B cell (primary cell): ENCODE results near the gene TALDO1.

Experiments
- EZH2 ChIP-seq: IDR thresholded peaks from 2 replicates; pipeline ENCODE4 v1.6.1; 2012; ENCODE audit warnings: borderline replicate concordance, low read depth, mild to moderate bottlenecking, moderate library complexity, low read length; ENCODE audit not compliant: insufficient read depth, poor library complexity, severe bottlenecking
- TF ChIP-seq, protein P1 (sequence below): fragments of 200-600 bp; IDR thresholded peaks from one replicate; pipeline ENCODE4 v1.8.0; 2022; ENCODE audit warnings: antibody characterized with exemption, mild to moderate bottlenecking

DNA sequence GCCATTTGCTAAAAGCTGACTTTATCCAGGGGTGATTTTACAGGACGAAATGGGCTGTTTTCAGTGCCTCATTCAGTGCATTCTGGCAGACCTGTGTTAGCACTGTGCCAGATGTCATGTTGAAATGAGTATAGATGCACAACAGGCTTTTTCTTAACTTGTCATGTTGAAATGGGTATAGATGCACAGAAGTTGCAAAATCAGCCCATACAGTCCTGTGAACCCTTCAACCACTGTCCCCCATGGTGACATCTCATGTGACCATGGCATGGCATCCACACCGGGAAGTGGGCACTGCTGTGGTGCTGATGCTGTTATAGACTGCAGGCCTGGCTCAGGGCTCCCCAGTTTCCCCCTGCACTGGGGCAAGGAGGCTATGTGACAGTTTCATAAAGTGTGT is 2.5 kb downstream of the TALDO1 start:
- no peak for TF ChIP-seq EZH2
- TF ChIP-seq, protein P1, sequence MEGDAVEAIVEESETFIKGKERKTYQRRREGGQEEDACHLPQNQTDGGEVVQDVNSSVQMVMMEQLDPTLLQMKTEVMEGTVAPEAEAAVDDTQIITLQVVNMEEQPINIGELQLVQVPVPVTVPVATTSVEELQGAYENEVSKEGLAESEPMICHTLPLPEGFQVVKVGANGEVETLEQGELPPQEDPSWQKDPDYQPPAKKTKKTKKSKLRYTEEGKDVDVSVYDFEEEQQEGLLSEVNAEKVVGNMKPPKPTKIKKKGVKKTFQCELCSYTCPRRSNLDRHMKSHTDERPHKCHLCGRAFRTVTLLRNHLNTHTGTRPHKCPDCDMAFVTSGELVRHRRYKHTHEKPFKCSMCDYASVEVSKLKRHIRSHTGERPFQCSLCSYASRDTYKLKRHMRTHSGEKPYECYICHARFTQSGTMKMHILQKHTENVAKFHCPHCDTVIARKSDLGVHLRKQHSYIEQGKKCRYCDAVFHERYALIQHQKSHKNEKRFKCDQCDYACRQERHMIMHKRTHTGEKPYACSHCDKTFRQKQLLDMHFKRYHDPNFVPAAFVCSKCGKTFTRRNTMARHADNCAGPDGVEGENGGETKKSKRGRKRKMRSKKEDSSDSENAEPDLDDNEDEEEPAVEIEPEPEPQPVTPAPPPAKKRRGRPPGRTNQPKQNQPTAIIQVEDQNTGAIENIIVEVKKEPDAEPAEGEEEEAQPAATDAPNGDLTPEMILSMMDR, result no peak
